ENCODE data around the gene MPHOSPH10.

MPHOSPH10 gene

GRCh38 chr2:71191570-71191943 is 61.1 kb downstream of the MPHOSPH10 start:
- TF ChIP-seq POLR2AphosphoS5 (IDR thresholded peaks at IDR 0.05; ENCODE audit: low read depth, low read length) (no peak), TAF1 (IDR thresholded peaks at IDR 0.05; ENCODE audit: borderline replicate concordance, insufficient read depth, low read length) (no peak), FOXP2 (optimal IDR thresholded peaks at IDR 0.05; ENCODE audit: borderline replicate concordance, extremely low read depth, extremely low read length, insufficient read depth) (no peak), SIN3A (IDR thresholded peaks at IDR 0.05; ENCODE audit: borderline replicate concordance, insufficient read depth, low read length) (no peak)
- TF ChIP-seq, protein P1, sequence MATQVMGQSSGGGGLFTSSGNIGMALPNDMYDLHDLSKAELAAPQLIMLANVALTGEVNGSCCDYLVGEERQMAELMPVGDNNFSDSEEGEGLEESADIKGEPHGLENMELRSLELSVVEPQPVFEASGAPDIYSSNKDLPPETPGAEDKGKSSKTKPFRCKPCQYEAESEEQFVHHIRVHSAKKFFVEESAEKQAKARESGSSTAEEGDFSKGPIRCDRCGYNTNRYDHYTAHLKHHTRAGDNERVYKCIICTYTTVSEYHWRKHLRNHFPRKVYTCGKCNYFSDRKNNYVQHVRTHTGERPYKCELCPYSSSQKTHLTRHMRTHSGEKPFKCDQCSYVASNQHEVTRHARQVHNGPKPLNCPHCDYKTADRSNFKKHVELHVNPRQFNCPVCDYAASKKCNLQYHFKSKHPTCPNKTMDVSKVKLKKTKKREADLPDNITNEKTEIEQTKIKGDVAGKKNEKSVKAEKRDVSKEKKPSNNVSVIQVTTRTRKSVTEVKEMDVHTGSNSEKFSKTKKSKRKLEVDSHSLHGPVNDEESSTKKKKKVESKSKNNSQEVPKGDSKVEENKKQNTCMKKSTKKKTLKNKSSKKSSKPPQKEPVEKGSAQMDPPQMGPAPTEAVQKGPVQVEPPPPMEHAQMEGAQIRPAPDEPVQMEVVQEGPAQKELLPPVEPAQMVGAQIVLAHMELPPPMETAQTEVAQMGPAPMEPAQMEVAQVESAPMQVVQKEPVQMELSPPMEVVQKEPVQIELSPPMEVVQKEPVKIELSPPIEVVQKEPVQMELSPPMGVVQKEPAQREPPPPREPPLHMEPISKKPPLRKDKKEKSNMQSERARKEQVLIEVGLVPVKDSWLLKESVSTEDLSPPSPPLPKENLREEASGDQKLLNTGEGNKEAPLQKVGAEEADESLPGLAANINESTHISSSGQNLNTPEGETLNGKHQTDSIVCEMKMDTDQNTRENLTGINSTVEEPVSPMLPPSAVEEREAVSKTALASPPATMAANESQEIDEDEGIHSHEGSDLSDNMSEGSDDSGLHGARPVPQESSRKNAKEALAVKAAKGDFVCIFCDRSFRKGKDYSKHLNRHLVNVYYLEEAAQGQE (IDR thresholded peaks at IDR 0.05; ENCODE audit: insufficient read depth in 1 of 2, low read depth in 2 of 2, low read length in 2 of 2): no peak
